Measurements from ENCODE around the gene XPR1.

DNA sequence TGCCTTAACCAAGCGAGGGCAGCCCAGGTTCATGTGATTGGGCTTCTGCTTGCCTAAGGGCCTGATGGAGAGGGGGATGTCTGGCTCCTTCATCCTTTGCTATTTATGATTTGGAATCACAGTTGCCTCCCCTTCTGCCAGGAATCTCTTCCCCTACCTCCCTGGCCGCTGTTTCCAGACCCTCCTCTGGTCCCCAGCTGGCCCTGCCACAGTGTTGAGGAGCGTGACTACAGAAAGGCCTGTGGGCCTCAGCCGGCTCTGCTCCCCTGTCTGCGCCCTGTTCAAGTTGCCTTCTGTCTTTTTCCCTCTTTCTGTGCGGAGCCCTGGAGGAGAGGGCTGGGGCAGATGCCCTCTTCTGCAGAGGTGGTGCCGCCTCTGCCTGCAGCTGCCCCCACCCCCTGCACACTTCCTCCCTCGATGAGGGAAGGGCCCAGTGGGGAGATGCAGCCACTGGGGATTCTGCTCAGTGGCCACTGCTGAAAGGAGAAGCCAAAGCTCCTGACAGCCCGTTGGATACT lies 287.4 kb downstream of the XPR1 start:
- TF ChIP-seq, protein P1, sequence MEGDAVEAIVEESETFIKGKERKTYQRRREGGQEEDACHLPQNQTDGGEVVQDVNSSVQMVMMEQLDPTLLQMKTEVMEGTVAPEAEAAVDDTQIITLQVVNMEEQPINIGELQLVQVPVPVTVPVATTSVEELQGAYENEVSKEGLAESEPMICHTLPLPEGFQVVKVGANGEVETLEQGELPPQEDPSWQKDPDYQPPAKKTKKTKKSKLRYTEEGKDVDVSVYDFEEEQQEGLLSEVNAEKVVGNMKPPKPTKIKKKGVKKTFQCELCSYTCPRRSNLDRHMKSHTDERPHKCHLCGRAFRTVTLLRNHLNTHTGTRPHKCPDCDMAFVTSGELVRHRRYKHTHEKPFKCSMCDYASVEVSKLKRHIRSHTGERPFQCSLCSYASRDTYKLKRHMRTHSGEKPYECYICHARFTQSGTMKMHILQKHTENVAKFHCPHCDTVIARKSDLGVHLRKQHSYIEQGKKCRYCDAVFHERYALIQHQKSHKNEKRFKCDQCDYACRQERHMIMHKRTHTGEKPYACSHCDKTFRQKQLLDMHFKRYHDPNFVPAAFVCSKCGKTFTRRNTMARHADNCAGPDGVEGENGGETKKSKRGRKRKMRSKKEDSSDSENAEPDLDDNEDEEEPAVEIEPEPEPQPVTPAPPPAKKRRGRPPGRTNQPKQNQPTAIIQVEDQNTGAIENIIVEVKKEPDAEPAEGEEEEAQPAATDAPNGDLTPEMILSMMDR (IDR thresholded peaks at IDR 0.05) = no peak
- no peak for TF ChIP-seq POLR2A (IDR thresholded peaks at IDR 0.05)
